Transverse colon (tissue), 4 donors: ENCODE measurements around the gene C2CD4D.

ENCODE experiments used
- CTCF ChIP-seq, 5 experiments: fragments of 200-600 bp in 3 of 5; fragments of 450-650 bp in 2 of 5; sonication (generic) in 3 of 5; IDR thresholded peaks; 1 replicate in 2 of 5; 2 replicates in 3 of 5; pipeline ENCODE4 v1.5.1; 2016 to 2017; ENCODE audit warnings: antibody characterized with exemption in 5 of 5, inconsistent platforms in 3 of 5, mild to moderate bottlenecking in 2 of 5, moderate library complexity in 1 of 5
- POLR2A ChIP-seq: fragments of 450-650 bp; IDR thresholded peaks from one replicate; pipeline ENCODE4 v1.6.1; 2016; ENCODE audit warnings: antibody characterized with exemption, mild to moderate bottlenecking, moderate library complexity
- POLR2AphosphoS5 ChIP-seq, 3 donors: sonication (generic); formaldehyde crosslinking; IDR thresholded peaks; one replicate each; pipeline ENCODE4 v1.6.1; 2016; ENCODE audit warnings: antibody characterized with exemption in 3 of 3

DNA sequence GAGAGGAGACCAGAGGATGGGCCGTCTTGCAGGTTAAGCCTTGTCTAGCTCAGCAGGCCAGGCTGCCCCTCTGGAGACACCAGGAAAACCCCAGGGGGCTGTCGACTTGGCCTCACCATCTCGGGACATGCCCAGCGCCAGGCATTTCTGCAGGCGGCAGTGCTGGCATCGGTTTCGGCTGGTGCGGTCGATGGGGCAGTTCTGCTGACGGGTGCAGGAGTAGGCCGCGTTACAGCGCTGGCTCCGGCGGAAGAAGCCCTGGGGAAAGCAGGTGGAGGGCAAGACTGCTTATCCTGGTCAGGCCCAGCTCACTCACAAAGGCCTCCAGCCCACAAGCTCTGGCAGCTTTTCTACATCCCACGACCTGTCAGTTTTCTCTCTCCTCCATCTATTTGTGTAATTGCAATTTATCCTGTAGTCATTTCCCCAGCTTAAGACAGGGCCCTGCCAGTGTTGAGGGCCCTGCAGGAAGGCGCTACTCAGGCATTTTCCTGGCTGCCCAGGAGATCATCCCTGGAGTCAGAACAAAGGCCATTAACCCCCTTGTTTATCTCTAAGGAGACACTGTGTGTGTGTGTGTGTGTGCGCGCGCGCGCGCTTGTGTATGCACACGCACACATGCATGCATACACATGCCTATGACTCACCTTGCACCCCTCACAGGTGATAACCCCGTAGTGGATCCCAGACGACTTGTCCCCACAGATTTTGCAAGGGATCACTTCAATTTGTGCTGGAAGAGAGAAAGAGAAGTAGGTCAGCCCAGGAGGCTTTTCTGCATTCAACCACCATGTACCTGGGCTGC is 22.9 kb downstream of the C2CD4D start:
- TF ChIP-seq CTCF (IDR thresholded peaks at IDR 0.05) (no peak), POLR2AphosphoS5 (IDR thresholded peaks at IDR 0.05) (no peak), POLR2A (no peak)
